Measurements from ENCODE around the gene CYP27A1. TPM values are rescaled to one million over a fixed set of nuclear protein-coding genes. Genes with fewer than 3 reads are reported as not detected.

The CYP27A1 gene
- total RNA-seq, 1 donor, result 25.0 TPM

- H3K27ac ChIP-seq (ENCODE audit: low read depth, low read length), result no peak within 1 kb of the TSS
- peaks cover 7% of the 10 kb centered on the region for H3K27me3 ChIP-seq (ENCODE audit: insufficient read depth, low read length)
- no peaks in the 10 kb centered on the region for H4K20me1 ChIP-seq (ENCODE audit: insufficient read depth, low read length)
- peak within 1 kb of the TSS; percentile 60 for H2AFZ ChIP-seq (ENCODE audit: low read length)
- peaks cover 10% of the 10 kb centered on the region for H3K4me1 ChIP-seq (ENCODE audit: insufficient read depth, low read length)
- TF ChIP-seq, protein P1, sequence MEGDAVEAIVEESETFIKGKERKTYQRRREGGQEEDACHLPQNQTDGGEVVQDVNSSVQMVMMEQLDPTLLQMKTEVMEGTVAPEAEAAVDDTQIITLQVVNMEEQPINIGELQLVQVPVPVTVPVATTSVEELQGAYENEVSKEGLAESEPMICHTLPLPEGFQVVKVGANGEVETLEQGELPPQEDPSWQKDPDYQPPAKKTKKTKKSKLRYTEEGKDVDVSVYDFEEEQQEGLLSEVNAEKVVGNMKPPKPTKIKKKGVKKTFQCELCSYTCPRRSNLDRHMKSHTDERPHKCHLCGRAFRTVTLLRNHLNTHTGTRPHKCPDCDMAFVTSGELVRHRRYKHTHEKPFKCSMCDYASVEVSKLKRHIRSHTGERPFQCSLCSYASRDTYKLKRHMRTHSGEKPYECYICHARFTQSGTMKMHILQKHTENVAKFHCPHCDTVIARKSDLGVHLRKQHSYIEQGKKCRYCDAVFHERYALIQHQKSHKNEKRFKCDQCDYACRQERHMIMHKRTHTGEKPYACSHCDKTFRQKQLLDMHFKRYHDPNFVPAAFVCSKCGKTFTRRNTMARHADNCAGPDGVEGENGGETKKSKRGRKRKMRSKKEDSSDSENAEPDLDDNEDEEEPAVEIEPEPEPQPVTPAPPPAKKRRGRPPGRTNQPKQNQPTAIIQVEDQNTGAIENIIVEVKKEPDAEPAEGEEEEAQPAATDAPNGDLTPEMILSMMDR (IDR thresholded peaks at IDR 0.05; ENCODE audit: extremely low read depth, low read depth, low read length), result no peak
- no peaks in the 10 kb centered on the region for H3K79me2 ChIP-seq (ENCODE audit: insufficient read depth, low read length)
- no peak within 1 kb of the TSS for H3K4me2 ChIP-seq (ENCODE audit: insufficient read depth, low read length)
- no peak for DNase-seq (ENCODE audit: insufficient read length, low spot score, missing footprints)
- H3K4me3 ChIP-seq (ENCODE audit: insufficient read depth, low read length), result no peak within 1 kb of the TSS
- no peaks in the 10 kb centered on the region for H3K36me3 ChIP-seq (ENCODE audit: insufficient read depth, low read length)
- H3K9me3 ChIP-seq (ENCODE audit: low read depth, low read length), result no peaks in the 10 kb centered on the region
Measured at GRCh38 chr2:218831378-218831990, 49.5 kb downstream of the CYP27A1 start, which contains the start of gene PRKAG3. Gene PRKAG3, minus strand, starts transcription at chr2:218831803.

- Histone ChIP-seq H3K79me2 (ENCODE audit: insufficient read depth, low read length) (no peaks in the 10 kb centered on the region), H3K27me3 (ENCODE audit: insufficient read depth, low read length) (peaks cover 7% of the 10 kb centered on the region), H3K27ac (ENCODE audit: low read depth, low read length) (no peak overlapping the region), H4K20me1 (ENCODE audit: insufficient read depth, low read length) (no peaks in the 10 kb centered on the region), H2AFZ (ENCODE audit: low read length) (peak overlapping the region; percentile 21), H3K4me2 (ENCODE audit: insufficient read depth, low read length) (no peak overlapping the region), H3K36me3 (ENCODE audit: insufficient read depth, low read length) (no peaks in the 10 kb centered on the region), H3K4me3 (ENCODE audit: insufficient read depth, low read length) (no peak overlapping the region), H3K9me3 (ENCODE audit: low read depth, low read length) (no peaks in the 10 kb centered on the region), H3K4me1 (ENCODE audit: insufficient read depth, low read length) (peaks cover 10% of the 10 kb centered on the region)
- no peak for DNase-seq (ENCODE audit: insufficient read length, low spot score, missing footprints)
- TF ChIP-seq, protein P1 (IDR thresholded peaks at IDR 0.05; ENCODE audit: extremely low read depth, low read depth, low read length), result no peak
Measured at GRCh38 chr2:218832081-218832480, 50.1 kb downstream of the CYP27A1 start.

GRCh38 chr2:218832520-218832919 is 50.6 kb downstream of the CYP27A1 start:
- DNase-seq (ENCODE audit: insufficient read length, low spot score, missing footprints), result peak; percentile 95
- no peaks in the 10 kb centered on the region for H3K9me3 ChIP-seq (ENCODE audit: low read depth, low read length)
- peaks cover 7% of the 10 kb centered on the region for H3K27me3 ChIP-seq (ENCODE audit: insufficient read depth, low read length)
- TF ChIP-seq, protein P1 (IDR thresholded peaks at IDR 0.05; ENCODE audit: extremely low read depth, low read depth, low read length), result no peak
- H3K4me2 ChIP-seq (ENCODE audit: insufficient read depth, low read length), result no peak overlapping the region
- H2AFZ ChIP-seq (ENCODE audit: low read length), result peak overlapping the region; percentile 60
- H3K27ac ChIP-seq (ENCODE audit: low read depth, low read length), result no peak overlapping the region
- no peaks in the 10 kb centered on the region for H3K79me2 ChIP-seq (ENCODE audit: insufficient read depth, low read length)
- no peak overlapping the region for H3K4me3 ChIP-seq (ENCODE audit: insufficient read depth, low read length)
- no peaks in the 10 kb centered on the region for H3K36me3 ChIP-seq (ENCODE audit: insufficient read depth, low read length)
- H4K20me1 ChIP-seq (ENCODE audit: insufficient read depth, low read length), result no peaks in the 10 kb centered on the region
- H3K4me1 ChIP-seq (ENCODE audit: insufficient read depth, low read length), result peaks cover 10% of the 10 kb centered on the region

GRCh38 chr2:218833023-218833609 is 51.2 kb downstream of the CYP27A1 start:
- TF ChIP-seq, protein P1 (IDR thresholded peaks at IDR 0.05; ENCODE audit: extremely low read depth, low read depth, low read length), result no peak
- Histone ChIP-seq H3K27ac (ENCODE audit: low read depth, low read length) (no peak overlapping the region), H4K20me1 (ENCODE audit: insufficient read depth, low read length) (no peaks in the 10 kb centered on the region), H3K9me3 (ENCODE audit: low read depth, low read length) (no peaks in the 10 kb centered on the region), H3K36me3 (ENCODE audit: insufficient read depth, low read length) (no peaks in the 10 kb centered on the region), H3K27me3 (ENCODE audit: insufficient read depth, low read length) (peaks cover 7% of the 10 kb centered on the region), H2AFZ (ENCODE audit: low read length) (no peak overlapping the region), H3K4me1 (ENCODE audit: insufficient read depth, low read length) (peaks cover 10% of the 10 kb centered on the region), H3K4me3 (ENCODE audit: insufficient read depth, low read length) (no peak overlapping the region), H3K79me2 (ENCODE audit: insufficient read depth, low read length) (no peaks in the 10 kb centered on the region), H3K4me2 (ENCODE audit: insufficient read depth, low read length) (no peak overlapping the region)
- DNase-seq (ENCODE audit: insufficient read length, low spot score, missing footprints), result no peak

All from osteoblast (primary cell).